ENCODE measurements around the gene KATNAL2. TPM values are rescaled to one million over a fixed set of nuclear protein-coding genes. Genes with fewer than 3 reads are reported as not detected.

KATNAL2 gene
- total and polyA plus RNA-seq, 2 experiments from 2014 or later = 4.3 to 4.4 TPM

DNA sequence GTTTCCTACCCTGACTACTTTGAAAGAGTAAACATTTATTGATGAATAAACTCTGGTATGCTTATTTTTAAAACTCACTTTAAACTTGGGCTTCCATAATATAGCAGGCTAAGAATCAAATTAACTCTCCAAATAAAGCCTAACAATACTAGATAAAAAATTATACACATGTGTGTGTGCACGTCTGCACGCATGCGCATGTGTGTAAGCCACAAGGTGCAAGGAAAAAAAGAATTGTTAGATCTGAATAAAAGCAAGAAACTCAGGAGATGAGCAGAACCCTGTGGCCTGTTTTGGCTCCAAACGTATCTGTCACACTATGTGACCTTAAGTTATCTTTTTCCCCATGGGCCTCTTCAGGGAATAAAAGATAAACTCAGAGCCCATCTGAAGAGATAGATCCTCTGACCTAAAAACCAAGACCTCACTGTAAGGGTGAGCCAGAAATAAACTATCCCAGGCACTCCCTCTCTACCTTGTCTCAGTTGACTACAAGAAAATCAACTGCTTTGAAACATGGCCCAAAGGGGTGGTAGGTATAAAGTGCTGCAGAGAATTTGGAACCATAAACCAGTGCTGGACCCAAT is 226.6 kb downstream of the KATNAL2 start:
- peaks cover 3% of the 10 kb centered on the region for H3K4me1 ChIP-seq (ENCODE audit: insufficient read depth)
- H3K27ac ChIP-seq = no peak overlapping the region
- 99% methylated on average over 4 of the region's 4 CpGs for WGBS (ENCODE audit: low lambda C conversion rate, missing lambda C conversion rate)
- H3K9me2 ChIP-seq (replicated peaks; ENCODE audit: insufficient read depth) = no peaks in the 10 kb centered on the region
- no peaks in the 10 kb centered on the region for H3K27me3 ChIP-seq
- no peak overlapping the region for H2AFZ ChIP-seq
- peaks cover 15% of the 10 kb centered on the region for H4K20me1 ChIP-seq (ENCODE audit: insufficient read depth, poor library complexity, severe bottlenecking)
- no peak for DNase-seq (ENCODE audit: low spot score)
- TF ChIP-seq EZH2phosphoT487 (IDR thresholded peaks at IDR 0.05; ENCODE audit: low read depth, severe bottlenecking, unreplicated experiment) (no peak), EZH2 (IDR thresholded peaks at IDR 0.05; ENCODE audit: borderline replicate concordance) (no peak)
- TF ChIP-seq, protein P1, sequence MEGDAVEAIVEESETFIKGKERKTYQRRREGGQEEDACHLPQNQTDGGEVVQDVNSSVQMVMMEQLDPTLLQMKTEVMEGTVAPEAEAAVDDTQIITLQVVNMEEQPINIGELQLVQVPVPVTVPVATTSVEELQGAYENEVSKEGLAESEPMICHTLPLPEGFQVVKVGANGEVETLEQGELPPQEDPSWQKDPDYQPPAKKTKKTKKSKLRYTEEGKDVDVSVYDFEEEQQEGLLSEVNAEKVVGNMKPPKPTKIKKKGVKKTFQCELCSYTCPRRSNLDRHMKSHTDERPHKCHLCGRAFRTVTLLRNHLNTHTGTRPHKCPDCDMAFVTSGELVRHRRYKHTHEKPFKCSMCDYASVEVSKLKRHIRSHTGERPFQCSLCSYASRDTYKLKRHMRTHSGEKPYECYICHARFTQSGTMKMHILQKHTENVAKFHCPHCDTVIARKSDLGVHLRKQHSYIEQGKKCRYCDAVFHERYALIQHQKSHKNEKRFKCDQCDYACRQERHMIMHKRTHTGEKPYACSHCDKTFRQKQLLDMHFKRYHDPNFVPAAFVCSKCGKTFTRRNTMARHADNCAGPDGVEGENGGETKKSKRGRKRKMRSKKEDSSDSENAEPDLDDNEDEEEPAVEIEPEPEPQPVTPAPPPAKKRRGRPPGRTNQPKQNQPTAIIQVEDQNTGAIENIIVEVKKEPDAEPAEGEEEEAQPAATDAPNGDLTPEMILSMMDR (IDR thresholded peaks at IDR 0.05; ENCODE audit: poor library complexity) = no peak
- no peaks in the 10 kb centered on the region for H3K9me3 ChIP-seq (ENCODE audit: low read depth)
- no peak overlapping the region for H3K4me2 ChIP-seq
- no peaks in the 10 kb centered on the region for H3K36me3 ChIP-seq (replicated peaks; ENCODE audit: insufficient read depth, low read depth)
- no peak overlapping the region for H3K4me3 ChIP-seq
- H3K79me2 ChIP-seq = peaks cover 88% of the 10 kb centered on the region

DNA sequence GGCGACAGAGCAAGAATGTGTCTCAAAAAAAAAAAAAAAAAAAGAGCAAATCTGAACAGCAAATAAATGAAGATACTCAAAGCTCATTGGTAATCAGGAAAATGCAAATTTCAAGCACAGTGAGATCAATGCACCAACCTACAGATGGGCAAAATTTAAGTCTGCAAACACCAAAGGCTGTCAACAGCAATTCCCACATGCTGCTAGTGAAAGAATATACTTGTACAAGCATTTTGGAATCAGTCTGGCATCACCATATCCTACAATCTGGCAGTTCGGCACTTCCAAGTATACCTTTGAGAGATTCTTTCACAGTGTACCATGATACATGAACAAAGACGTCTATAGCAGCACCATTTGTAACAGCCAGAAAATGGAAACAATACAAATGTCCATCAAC is 228.8 kb downstream of the KATNAL2 start:
- H3K36me3 ChIP-seq (replicated peaks; ENCODE audit: insufficient read depth, low read depth) = no peaks in the 10 kb centered on the region
- DNase-seq (ENCODE audit: low spot score) = no peak
- peaks cover 15% of the 10 kb centered on the region for H4K20me1 ChIP-seq (ENCODE audit: insufficient read depth, poor library complexity, severe bottlenecking)
- H2AFZ ChIP-seq = no peak overlapping the region
- no peak overlapping the region for H3K27ac ChIP-seq
- H3K27me3 ChIP-seq = no peaks in the 10 kb centered on the region
- no peaks in the 10 kb centered on the region for H3K9me2 ChIP-seq (replicated peaks; ENCODE audit: insufficient read depth)
- 95% methylated on average over 3 of the region's 3 CpGs for WGBS (ENCODE audit: low lambda C conversion rate, missing lambda C conversion rate)
- peaks cover 86% of the 10 kb centered on the region for H3K79me2 ChIP-seq
- no peak overlapping the region for H3K4me2 ChIP-seq
- H3K4me3 ChIP-seq = no peak overlapping the region
- TF ChIP-seq EZH2phosphoT487 (IDR thresholded peaks at IDR 0.05; ENCODE audit: low read depth, severe bottlenecking, unreplicated experiment) = no peak
- no peak for TF ChIP-seq EZH2 (IDR thresholded peaks at IDR 0.05; ENCODE audit: borderline replicate concordance)
- TF ChIP-seq, protein P1 (IDR thresholded peaks at IDR 0.05; ENCODE audit: poor library complexity) = no peak
- no peaks in the 10 kb centered on the region for H3K9me3 ChIP-seq (ENCODE audit: low read depth)
- H3K4me1 ChIP-seq (ENCODE audit: insufficient read depth) = peaks cover 10% of the 10 kb centered on the region

DNA sequence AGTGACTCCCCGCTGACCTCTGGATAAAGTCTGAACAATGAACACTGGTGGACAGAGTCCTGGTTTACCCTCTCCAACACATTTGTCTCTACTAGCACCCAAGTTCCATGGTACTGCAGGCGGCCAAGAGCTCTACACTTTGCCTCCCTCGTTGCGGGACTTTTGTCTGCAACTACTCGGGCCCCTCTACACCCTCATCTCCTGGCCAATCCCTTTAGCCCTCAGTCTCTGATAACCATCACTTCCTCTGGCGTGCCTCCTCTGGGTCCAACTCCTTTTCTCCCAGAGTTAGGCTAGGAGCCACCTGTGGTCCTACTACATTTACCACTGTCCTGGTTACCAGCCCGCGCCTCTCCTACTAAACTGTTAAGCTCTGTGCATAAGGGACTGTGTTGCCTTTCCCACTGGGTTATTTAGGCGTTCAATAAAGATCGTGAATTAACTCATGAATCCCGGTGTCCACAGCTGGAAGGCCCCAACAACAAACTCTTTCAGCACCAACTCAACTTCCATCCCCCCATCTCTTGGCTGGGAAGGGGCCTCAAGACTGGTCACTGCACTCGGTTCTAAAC is 232.1 kb downstream of the KATNAL2 start:
- H3K79me2 ChIP-seq = peaks cover 52% of the 10 kb centered on the region
- 17% methylated on average over 12 of the region's 12 CpGs for WGBS (ENCODE audit: low lambda C conversion rate, missing lambda C conversion rate)
- peak overlapping the region; percentile 99 for H2AFZ ChIP-seq
- DNase-seq (ENCODE audit: low spot score) = peak; percentile 7
- H3K36me3 ChIP-seq (replicated peaks; ENCODE audit: insufficient read depth, low read depth) = no peaks in the 10 kb centered on the region
- peak overlapping the region; percentile 98 for H3K27ac ChIP-seq
- H3K4me3 ChIP-seq = peak overlapping the region; percentile 69
- H4K20me1 ChIP-seq (ENCODE audit: insufficient read depth, poor library complexity, severe bottlenecking) = peaks cover 5% of the 10 kb centered on the region
- H3K4me1 ChIP-seq (ENCODE audit: insufficient read depth) = peaks cover 14% of the 10 kb centered on the region
- peak overlapping the region; percentile 90 for H3K4me2 ChIP-seq
- H3K9me2 ChIP-seq (replicated peaks; ENCODE audit: insufficient read depth) = no peaks in the 10 kb centered on the region
- H3K9me3 ChIP-seq (ENCODE audit: low read depth) = no peaks in the 10 kb centered on the region
- no peak for TF ChIP-seq EZH2phosphoT487 (IDR thresholded peaks at IDR 0.05; ENCODE audit: low read depth, severe bottlenecking, unreplicated experiment)
- H3K27me3 ChIP-seq = no peaks in the 10 kb centered on the region

DNA sequence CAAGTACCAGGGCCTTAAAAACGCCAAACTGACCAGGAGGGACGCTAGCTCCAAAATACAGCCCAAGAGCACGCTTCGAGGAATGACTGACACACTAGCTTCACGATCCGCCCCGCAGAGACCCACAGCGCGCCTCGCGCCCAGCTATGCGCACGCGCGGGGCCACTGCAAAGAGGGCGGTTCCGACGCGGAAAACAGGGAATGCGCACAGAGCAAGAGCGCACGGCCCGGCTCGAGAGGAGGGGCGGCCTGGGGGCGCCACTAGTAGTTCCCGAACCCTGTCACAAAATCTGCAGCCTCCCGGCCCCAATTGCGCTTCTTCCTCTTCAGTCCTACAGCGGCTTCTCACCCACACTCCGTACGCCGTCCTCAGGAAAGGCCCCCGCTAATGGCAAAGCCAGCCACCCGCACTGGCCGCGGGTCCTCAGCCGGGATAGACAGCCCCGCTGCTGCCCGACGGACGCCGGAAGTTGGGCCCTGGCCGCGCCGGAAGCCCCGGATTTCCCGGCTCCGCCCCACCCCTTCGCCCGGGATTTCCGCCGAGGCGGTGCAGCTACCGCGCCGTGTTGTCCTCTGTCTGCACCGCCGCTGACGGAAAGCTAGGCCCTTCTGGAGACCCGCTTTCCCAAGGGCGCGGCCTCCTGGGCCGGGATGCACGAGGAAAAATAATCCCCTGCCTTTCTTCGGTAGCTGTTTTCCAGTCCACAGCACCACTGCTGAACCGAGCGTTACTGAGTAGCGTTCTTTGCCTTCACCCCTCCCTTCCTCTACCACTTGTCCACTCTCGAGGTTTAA is 232.8 kb downstream of the KATNAL2 start, which contains the start of gene HDHD2:
Gene HDHD2, minus strand, starts transcription at position 472 of the 795 bp plus-strand sequence. CDS start 14,061 bp downstream, outside the sequence.
- peak within 1 kb of the TSS; percentile 69 for H3K4me3 ChIP-seq
- H2AFZ ChIP-seq = peak within 1 kb of the TSS; percentile 99
- H3K4me2 ChIP-seq = peak within 1 kb of the TSS; percentile 90
- peaks cover 14% of the 10 kb centered on the region for H3K4me1 ChIP-seq (ENCODE audit: insufficient read depth)
- no peaks in the 10 kb centered on the region for H3K27me3 ChIP-seq
- no peaks in the 10 kb centered on the region for H3K9me2 ChIP-seq (replicated peaks; ENCODE audit: insufficient read depth)
- peak within 1 kb of the TSS; percentile 98 for H3K27ac ChIP-seq
- 1% methylated on average over 68 of the region's 70 CpGs for WGBS (ENCODE audit: low lambda C conversion rate, missing lambda C conversion rate)
- H4K20me1 ChIP-seq (ENCODE audit: insufficient read depth, poor library complexity, severe bottlenecking) = no peaks in the 10 kb centered on the region
- no peak for TF ChIP-seq EZH2phosphoT487 (IDR thresholded peaks at IDR 0.05; ENCODE audit: low read depth, severe bottlenecking, unreplicated experiment)
- no peak for TF ChIP-seq EZH2 (IDR thresholded peaks at IDR 0.05; ENCODE audit: borderline replicate concordance)
- DNase-seq (ENCODE audit: low spot score) = peak; percentile 88
- peaks cover 45% of the 10 kb centered on the region for H3K79me2 ChIP-seq
- H3K9me3 ChIP-seq (ENCODE audit: low read depth) = no peaks in the 10 kb centered on the region
- no peaks in the 10 kb centered on the region for H3K36me3 ChIP-seq (replicated peaks; ENCODE audit: insufficient read depth, low read depth)
